Endothelial cell of umbilical vein (primary cell): Measurements from ENCODE around the gene GPR78. TPM values are rescaled to one million over a fixed set of nuclear protein-coding genes. Genes with fewer than 3 reads are reported as not detected.

Experiments
- BruUV-seq: library from RNA; stranded (reverse); fragments of 400-500 nt; replicated peaks from 2 replicates; lab custom pipeline; 2021; lab: Mats Ljungman, UMichigan
- CTCF ChIA-PET: fragments of 300-600, 350-600 bp; sonication (Branson Sonifier 250); formaldehyde crosslinking; loops from one replicate; lab custom pipeline; 2021; ENCODE audit warnings: antibody characterized with exemption, inconsistent platforms; lab: Charles Lee
- POLR2A ChIA-PET: fragments of 300-600, 350-600 bp; sonication (Branson Sonifier 250); formaldehyde crosslinking; loops from one replicate; lab custom pipeline; 2021; ENCODE audit warnings: antibody characterized with exemption, inconsistent platforms; lab: Charles Lee
- DNase-seq: peaks from one replicate; pipeline ENCODE4 v3.0.0-alpha.2; 2011; ENCODE audit warnings: low read depth, low spot score
- FAIRE-seq: peaks from 2 replicates; lab custom pipeline; 2011; peaks lifted over from hg19 to GRCh38; lab: Jason Lieb, UNC
- H2AFZ ChIP-seq: 2 replicates; pipeline ENCODE4 v1.6.0; 2012; ENCODE audit warnings: low read depth, low read length, control low read depth, inconsistent platforms
- H3K27ac ChIP-seq: 2 replicates; pipeline ENCODE4 v1.5.1; 2011; ENCODE audit warnings: low read depth, mild to moderate bottlenecking, control low read depth, low read length, moderate library complexity; ENCODE audit not compliant: insufficient read depth
- H3K27me3 ChIP-seq, 2 experiments: 2 replicates each; pipeline versions ENCODE4 v1.6.0 to v1.6.1; 2011; ENCODE audit warnings: low read length in 2 of 2, mixed read lengths in 1 of 2; ENCODE audit not compliant: control insufficient read depth in 2 of 2, insufficient read depth in 2 of 2
- H3K36me3 ChIP-seq, 2 experiments: 2 replicates in 1 of 2; 3 replicates in 1 of 2; pipeline ENCODE4 v1.5.1; 2011; ENCODE audit warnings: low read length in 2 of 2, mild to moderate bottlenecking in 1 of 2, moderate library complexity in 1 of 2; ENCODE audit not compliant: control insufficient read depth in 2 of 2, insufficient read depth in 2 of 2; ENCODE audit errors: extremely low read depth in 1 of 2
- H3K4me1 ChIP-seq: 3 replicates; pipeline ENCODE4 v1.5.1; 2011; ENCODE audit warnings: mild to moderate bottlenecking, low read length; ENCODE audit not compliant: control insufficient read depth, insufficient read depth; ENCODE audit errors: extremely low read depth
- H3K4me2 ChIP-seq: 2 replicates; pipeline ENCODE4 v1.6.1; 2011; ENCODE audit warnings: low read length, control low read depth, mixed read lengths; ENCODE audit not compliant: insufficient read depth
- H3K4me3 ChIP-seq, 3 experiments: fragments of 200-600 bp in 1 of 3; sonication (generic), shearing (Covaris generic) in 1 of 3; replicated peaks in 1 of 3; 2 replicates each; pipeline ENCODE4 v1.5.1; 2011 to 2016; ENCODE audit warnings: control low read depth in 3 of 3, low read length in 3 of 3, mild to moderate bottlenecking in 2 of 3, inconsistent platforms in 1 of 3, low read depth in 1 of 3, moderate library complexity in 1 of 3; ENCODE audit not compliant: insufficient read depth in 1 of 3
- H3K79me2 ChIP-seq: 2 replicates; pipeline ENCODE4 v1.6.0; 2012; ENCODE audit warnings: low read length, inconsistent platforms; ENCODE audit not compliant: control insufficient read depth, insufficient read depth
- H3K9ac ChIP-seq: replicated peaks from 2 replicates; pipeline ENCODE3; 2011; ENCODE audit warnings: low read length, control low read depth; ENCODE audit not compliant: insufficient read depth; ENCODE audit errors: extremely low read depth
- H3K9me1 ChIP-seq: replicated peaks from 3 replicates; pipeline ENCODE4 v1.6.0; 2011; ENCODE audit warnings: mild to moderate bottlenecking, low read length; ENCODE audit not compliant: control insufficient read depth, insufficient read depth; ENCODE audit errors: extremely low read depth
- H3K9me3 ChIP-seq: replicated peaks from 2 replicates; pipeline ENCODE4 v1.5.1; 2012; ENCODE audit warnings: low read length, inconsistent platforms; ENCODE audit not compliant: control insufficient read depth, insufficient read depth
- H4K20me1 ChIP-seq: replicated peaks from 2 replicates; pipeline ENCODE3; 2011; ENCODE audit warnings: mild to moderate bottlenecking, low read length; ENCODE audit not compliant: control insufficient read depth, insufficient read depth; ENCODE audit errors: extremely low read depth
- CTCF ChIP-seq, 2 donors: IDR thresholded peaks; 1 replicate in 1 of 2; 2 replicates in 1 of 2; pipeline ENCODE4 v1.5.1; 2011; ENCODE audit warnings: low read length in 2 of 2, mild to moderate bottlenecking in 2 of 2, moderate library complexity in 2 of 2, control low read depth in 1 of 2, inconsistent platforms in 1 of 2, low read depth in 1 of 2; ENCODE audit not compliant: insufficient read depth in 1 of 2; ENCODE audit errors: extremely low read depth in 1 of 2
- EZH2 ChIP-seq: IDR thresholded peaks from 2 replicates; pipeline ENCODE4 v1.6.1; 2012; ENCODE audit warnings: borderline replicate concordance, low read depth, mild to moderate bottlenecking, moderate library complexity, low read length, inconsistent platforms; ENCODE audit not compliant: severe bottlenecking
- FOS ChIP-seq: IDR thresholded peaks from 2 replicates; pipeline ENCODE4 v1.6.1; 2011; ENCODE audit warnings: mild to moderate bottlenecking, low read length, moderate library complexity, borderline replicate concordance; ENCODE audit not compliant: insufficient read depth
- GATA2 ChIP-seq: IDR thresholded peaks from 2 replicates; pipeline ENCODE4 v1.7.0; 2011; ENCODE audit warnings: low read depth, mild to moderate bottlenecking, moderate library complexity, mixed read lengths, low read length; ENCODE audit not compliant: insufficient read length, insufficient read depth
- JUN ChIP-seq: IDR thresholded peaks from 2 replicates; pipeline ENCODE4 v1.6.1; 2011; ENCODE audit warnings: borderline replicate concordance, low read depth; ENCODE audit not compliant: insufficient read length, insufficient read depth
- MAX ChIP-seq: IDR thresholded peaks from 2 replicates; pipeline ENCODE4 v1.6.1; 2011; ENCODE audit not compliant: insufficient read depth, insufficient read length
- MYC ChIP-seq: IDR thresholded peaks from one replicate; pipeline ENCODE4 v1.6.1; 2011; ENCODE audit warnings: mild to moderate bottlenecking, low read depth, low read length
- POLR2A ChIP-seq: IDR thresholded peaks from 2 replicates; pipeline ENCODE4 v1.6.1; 2012; ENCODE audit warnings: low read depth, mild to moderate bottlenecking, control low read depth, low read length
- POLR2AphosphoS5 ChIP-seq: IDR thresholded peaks from 2 replicates; pipeline ENCODE4 v1.6.1; 2012; ENCODE audit warnings: low read depth, mild to moderate bottlenecking, control low read depth, low read length, moderate library complexity; ENCODE audit not compliant: insufficient read depth
- dilution Hi-C: fragments of 300-500 bp; cut with MboI; formaldehyde crosslinking; loops from one replicate; pipeline ENCODE4 v1.15.0; 2019; ENCODE audit warnings: low sequenced_read_pairs; ENCODE audit not compliant: extremely low pct_ligation_motif_present
- intact Hi-C: fragments of 100-400 bp; cut with micrococcal nuclease; formaldehyde crosslinking; loops from one replicate; pipeline ENCODE4 v1.10.0; 2022
- polyA plus RNA-seq, 4 experiments: library from polyadenylated mRNA; depleted of rRNA in 3 of 4; stranded (reverse) in 3 of 4; unstranded in 1 of 4; fragments of >200 nt; gene quantifications; 2 replicates each; pipeline versions ENCODE4 v1.2.1 to v1.2.3, GENCODE V29; 2011 to 2012; ENCODE audit warnings: missing spikeins in 1 of 4
- total RNA-seq: library from RNA; stranded (reverse); gene quantifications from 2 replicates; pipeline ENCODE4 v1.2.3, GENCODE V29; 2021

Gene GPR78
- total and polyA plus RNA-seq, 2 donors (not counting 3 experiments of a cell fraction or from before 2014, with no cell fraction given), result not detected

GRCh38 chr4:8577046-8577445 is 3.1 kb upstream of the GPR78 start:
- TF ChIP-seq JUN (no peak), MAX (no peak), MYC (no peak), CTCF (IDR thresholded peaks at IDR 0.05; ENCODE audit: extremely low read depth in 1 of 2, insufficient read depth in 1 of 2, low read depth in 1 of 2, low read length in 2 of 2) (no peak), FOS (no peak), POLR2AphosphoS5 (no peak), EZH2 (no peak), POLR2A (no peak), GATA2 (no peak)
- dilution Hi-C loops, result no loop called here
- Histone ChIP-seq H3K4me1 (no peaks in the 10 kb centered on the region), H3K9me3 (no peaks in the 10 kb centered on the region), H2AFZ (no peak overlapping the region), H3K79me2 (no peaks in the 10 kb centered on the region), H3K9ac (no peak overlapping the region), H3K27me3 (no peaks in the 10 kb centered on the region), H3K27ac (no peak overlapping the region), H3K9me1 (no peaks in the 10 kb centered on the region), H3K4me2 (no peak overlapping the region), H3K4me3 (no peak overlapping the region), H3K36me3 (no peaks in the 10 kb centered on the region), H4K20me1 (no peaks in the 10 kb centered on the region)
- intact Hi-C loops, result no loop called here
- ChIA-PET POLR2A (no interaction called here), CTCF (interaction anchor here (1.5 kb wide), 1 partner anchor 13 kb away, joined by 4 read pairs; no protein-coding TSS in a partner anchor)
- no peak for FAIRE-seq
- DNase-seq, result no peak
- no TSS peak for BruUV-seq
